Duodenal mucosa (tissue), 2 donors: ENCODE data around the gene OBSL1.

ENCODE experiments used
- H3K27ac ChIP-seq: one replicate; pipeline ENCODE4 v1.7.0; 2013; ENCODE audit warnings: low read depth, low read length
- H3K27me3 ChIP-seq, 2 donors: one replicate each; pipeline ENCODE4 v1.7.0; 2013; ENCODE audit warnings: low read length in 2 of 2, control low read depth in 1 of 2; ENCODE audit not compliant: insufficient read depth in 2 of 2, control insufficient read depth in 1 of 2
- H3K36me3 ChIP-seq, 2 donors: one replicate each; pipeline ENCODE4 v1.7.0; 2013; ENCODE audit warnings: low read length in 2 of 2, control low read depth in 1 of 2; ENCODE audit not compliant: insufficient read depth in 2 of 2, control insufficient read depth in 1 of 2
- H3K4me1 ChIP-seq, 2 donors: one replicate each; pipeline ENCODE4 v1.7.0; 2013; ENCODE audit warnings: low read length in 2 of 2, control low read depth in 1 of 2; ENCODE audit not compliant: insufficient read depth in 2 of 2, control insufficient read depth in 1 of 2
- H3K4me3 ChIP-seq, 2 donors: one replicate each; pipeline ENCODE4 v1.7.0; 2013; ENCODE audit warnings: low read length in 2 of 2, low read depth in 1 of 2
- H3K9ac ChIP-seq, 2 donors: one replicate each; pipeline ENCODE4 v1.7.0; 2013; ENCODE audit warnings: low read length in 2 of 2, low read depth in 1 of 2
- H3K9me3 ChIP-seq, 2 donors: one replicate each; pipeline ENCODE4 v1.7.0; 2013; ENCODE audit warnings: low read length in 2 of 2, control low read depth in 1 of 2; ENCODE audit not compliant: control insufficient read depth in 1 of 2

OBSL1 gene

GRCh38 chr2:219559156-219559915 lies 12.0 kb downstream of the OBSL1 start:
- Histone ChIP-seq H3K27ac (no peak overlapping the region), H3K4me1 (no peaks in the 10 kb centered on the region), H3K27me3 (peaks cover 0 to 3% of the 10 kb centered on the region in 2 donors), H3K9ac (no peak overlapping the region), H3K4me3 (no peak overlapping the region), H3K9me3 (no peaks in the 10 kb centered on the region), H3K36me3 (no peaks in the 10 kb centered on the region)

- H3K27ac ChIP-seq = no peak overlapping the region
- no peak overlapping the region for H3K9ac ChIP-seq
- no peaks in the 10 kb centered on the region for H3K9me3 ChIP-seq
- peaks cover 0 to 2% of the 10 kb centered on the region in 2 donors for H3K4me1 ChIP-seq
- H3K4me3 ChIP-seq = no peak overlapping the region
- H3K36me3 ChIP-seq = no peaks in the 10 kb centered on the region
- H3K27me3 ChIP-seq = peaks cover 6 to 15% of the 10 kb centered on the region in 2 donors
Measured at GRCh38 chr2:219557791-219558785, 13.3 kb downstream of the OBSL1 start.

- H3K27me3 ChIP-seq = peaks cover 11 to 20% of the 10 kb centered on the region in 2 donors
- peaks cover 0 to 5% of the 10 kb centered on the region in 2 donors for H3K4me1 ChIP-seq
- H3K36me3 ChIP-seq = no peaks in the 10 kb centered on the region
- no peaks in the 10 kb centered on the region for H3K9me3 ChIP-seq
- no peak overlapping the region for H3K27ac ChIP-seq
- no peak overlapping the region for H3K9ac ChIP-seq
- H3K4me3 ChIP-seq = no peak overlapping the region
Measured at GRCh38 chr2:219557320-219557719, 14.0 kb downstream of the OBSL1 start.

- no peaks in the 10 kb centered on the region for H3K36me3 ChIP-seq
- H3K4me1 ChIP-seq = peaks cover 5 to 9% of the 10 kb centered on the region in 2 donors
- peaks cover 19 to 20% of the 10 kb centered on the region in 2 donors for H3K27me3 ChIP-seq
- H3K9ac ChIP-seq = no peak overlapping the region
- H3K27ac ChIP-seq = no peak overlapping the region
- no peak overlapping the region for H3K4me3 ChIP-seq
- no peaks in the 10 kb centered on the region for H3K9me3 ChIP-seq
Measured at GRCh38 chr2:219556413-219556812, 14.9 kb downstream of the OBSL1 start.

- Histone ChIP-seq H3K27me3 (peaks cover 20 to 21% of the 10 kb centered on the region in 2 donors), H3K9me3 (no peaks in the 10 kb centered on the region), H3K36me3 (no peaks in the 10 kb centered on the region), H3K4me3 (no peak overlapping the region), H3K9ac (no peak overlapping the region), H3K27ac (no peak overlapping the region), H3K4me1 (peaks cover 5 to 9% of the 10 kb centered on the region in 2 donors)
Measured at GRCh38 chr2:219555956-219556355, 15.4 kb downstream of the OBSL1 start.

- Histone ChIP-seq H3K27ac (no peak overlapping the region), H3K9ac (no peak overlapping the region), H3K4me3 (no peak overlapping the region), H3K4me1 (peaks cover 5 to 9% of the 10 kb centered on the region in 2 donors), H3K36me3 (no peaks in the 10 kb centered on the region), H3K27me3 (peaks cover 20 to 22% of the 10 kb centered on the region in 2 donors), H3K9me3 (no peaks in the 10 kb centered on the region)
Measured at GRCh38 chr2:219554350-219554749, 17.0 kb downstream of the OBSL1 start.

GRCh38 chr2:219553463-219553963 lies 17.8 kb downstream of the OBSL1 start:
- H3K36me3 ChIP-seq = no peaks in the 10 kb centered on the region

GRCh38 chr2:219553168-219553417 lies 18.2 kb downstream of the OBSL1 start:
- no peak overlapping the region for H3K27ac ChIP-seq
- H3K4me3 ChIP-seq = peak overlapping the region; percentile 54 to 71
- H3K4me1 ChIP-seq = peaks cover 5 to 9% of the 10 kb centered on the region in 2 donors
- no peaks in the 10 kb centered on the region for H3K36me3 ChIP-seq
- no peaks in the 10 kb centered on the region for H3K9me3 ChIP-seq
- no peak overlapping the region for H3K9ac ChIP-seq
- peaks cover 20 to 22% of the 10 kb centered on the region in 2 donors for H3K27me3 ChIP-seq

More at GRCh38 chr2:219553463-219553963, 17.8 kb downstream of the OBSL1 start:
- no peak overlapping the region for H3K9ac ChIP-seq
- peaks cover 5 to 9% of the 10 kb centered on the region in 2 donors for H3K4me1 ChIP-seq
- no peak overlapping the region for H3K27ac ChIP-seq
- H3K27me3 ChIP-seq = peaks cover 20 to 22% of the 10 kb centered on the region in 2 donors
- H3K9me3 ChIP-seq = no peaks in the 10 kb centered on the region
- no peak overlapping the region for H3K4me3 ChIP-seq

- Histone ChIP-seq H3K27me3 (peaks cover 20 to 22% of the 10 kb centered on the region in 2 donors), H3K9ac (peak overlapping the region in 1 of 2 donors; percentile 51), H3K4me3 (peak overlapping the region; percentile 54 to 71), H3K36me3 (no peaks in the 10 kb centered on the region), H3K27ac (no peak overlapping the region), H3K4me1 (peaks cover 5 to 9% of the 10 kb centered on the region in 2 donors), H3K9me3 (no peaks in the 10 kb centered on the region)
Measured at GRCh38 chr2:219552382-219553167, 18.8 kb downstream of the OBSL1 start.
